Lung (tissue), 12 donors: ENCODE data around the gene DCDC2C. TPM values are rescaled to one million over a fixed set of nuclear protein-coding genes. Genes with fewer than 3 reads are reported as not detected.
"Not testable (repeated sequence)": the region's sequence is repeated elsewhere in the genome, so short reads cannot be mapped to it uniquely, and the experiment has no call there.

Experiments
- ATAC-seq: fragments of 200-7000 bp; cut with Tn5 transposase; one replicate; pipeline ENCODE4 v1.9.1; 2020; ENCODE audit warnings: moderate number of reproducible peaks; ENCODE audit not compliant: insufficient read depth, low FRiP score
- DNase-seq, 3 donors: peaks; one replicate each; pipeline ENCODE4 v3.0.0-alpha.2; 2013 to 2017
- H3K27ac ChIP-seq, 2 donors: one replicate each; pipeline ENCODE4 v1.5.1; 2013; ENCODE audit warnings: mild to moderate bottlenecking in 2 of 2, moderate library complexity in 2 of 2, control low read depth in 1 of 2, inconsistent platforms in 1 of 2, low read depth in 1 of 2, low read length in 1 of 2
- H3K27me3 ChIP-seq, 3 donors: one replicate each; pipeline ENCODE4 v1.5.1; 2013; ENCODE audit warnings: low read length in 2 of 3; ENCODE audit not compliant: control insufficient read depth in 3 of 3, insufficient read depth in 3 of 3
- H3K36me3 ChIP-seq, 4 donors: one replicate each; pipeline ENCODE4 v1.5.1; 2013; ENCODE audit warnings: low read length in 4 of 4, mild to moderate bottlenecking in 1 of 4, moderate library complexity in 1 of 4; ENCODE audit not compliant: control insufficient read depth in 4 of 4, insufficient read depth in 4 of 4
- H3K4me1 ChIP-seq, 5 donors: one replicate each; pipeline ENCODE4 v1.5.1; 2013; ENCODE audit warnings: low read length in 5 of 5, mild to moderate bottlenecking in 2 of 5, moderate library complexity in 1 of 5; ENCODE audit not compliant: control insufficient read depth in 5 of 5, insufficient read depth in 5 of 5
- H3K4me3 ChIP-seq: one replicate; pipeline ENCODE4 v1.5.1; 2013; ENCODE audit warnings: mild to moderate bottlenecking, control low read depth, moderate library complexity
- H3K9ac ChIP-seq, 2 donors: one replicate each; pipeline ENCODE4 v1.5.1; 2013; ENCODE audit warnings: low read length in 2 of 2, control low read depth in 1 of 2; ENCODE audit not compliant: insufficient read depth in 1 of 2
- H3K9me3 ChIP-seq, 4 donors: one replicate each; pipeline ENCODE4 v1.5.1; 2013; ENCODE audit warnings: low read length in 3 of 4, mild to moderate bottlenecking in 1 of 4, moderate library complexity in 1 of 4; ENCODE audit not compliant: control insufficient read depth in 4 of 4, insufficient read depth in 3 of 4
- CTCF ChIP-seq: IDR thresholded peaks from 2 replicates; pipeline ENCODE4 v1.5.1; 2012; ENCODE audit warnings: mild to moderate bottlenecking; ENCODE audit errors: control extremely low read depth, extremely low read depth
- WGBS, 2 donors: extraction: QIAGEN DNeasy Blood & Tissue Kit; methylation state at CpG; one replicate each; pipeline ENCODE4 v1.1.7; 2013; 5-methylcytosine and 5-hydroxymethylcytosine counted together
- polyA plus RNA-seq, 2 donors: library from polyadenylated mRNA; stranded (reverse); fragments of 200-250 nt; gene quantifications; one replicate each; pipeline ENCODE4 v1.2.1, GENCODE V29; 2013
- total RNA-seq, 2 donors: library from RNA; depleted of rRNA in 1 of 2; stranded (reverse); fragments of >200 nt in 1 of 2; gene quantifications; one replicate each; pipeline ENCODE4 v1.2.1, GENCODE V29; 2014 to 2021
- donor health status: control.
- donor health status: control.
- donor health status: Bipolar disorder and iron deficiency.
- donor health status: healthy.
- donor health status: DM: yes; HTN: yes; CAD: no.

Gene DCDC2C
- total and polyA plus RNA-seq, 4 donors = 0.37 TPM; not detected in 3

GRCh38 chr2:3659447-3660432 lies 43.6 kb upstream of the DCDC2C start:
- Histone ChIP-seq H3K4me3 (no peak overlapping the region), H3K27me3 (no peaks in the 10 kb centered on the region), H3K27ac (peak overlapping the region in 1 of 2 donors; percentile 16), H3K4me1 (peaks cover 0 to 30% (median 6%) of the 10 kb centered on the region in 5 donors), H3K9me3 (no peaks in the 10 kb centered on the region), H3K36me3 (no peaks in the 10 kb centered on the region), H3K9ac (peak overlapping the region in 1 of 2 donors; percentile 30)
- TF ChIP-seq CTCF = no peak
- ATAC-seq = no peak
- WGBS, 2 donors = 73 to 76% methylated on average over 26 of the region's 26 CpGs
- DNase-seq = peak; percentile 74 to 87 (median 75)

- not testable (repeated sequence) for H3K27ac ChIP-seq, H3K27me3 ChIP-seq, H3K9me3 ChIP-seq, H3K4me3 ChIP-seq, DNase-seq, ATAC-seq, H3K9ac ChIP-seq, H3K36me3 ChIP-seq
- H3K4me1 ChIP-seq = peaks cover 0 to 30% (median 6%) of the 10 kb centered on the region in 5 donors
- WGBS, 2 donors = 87 to 91% methylated on average over 7 of the region's 7 CpGs
These were observed 42.7 kb upstream of the DCDC2C start for GRCh38 chr2:3660640-3661039.

- WGBS, 2 donors = 95 to 99% methylated on average over 3 of the region's 3 CpGs
- ATAC-seq = no peak
- H3K36me3 ChIP-seq = no peaks in the 10 kb centered on the region
- H3K9ac ChIP-seq = no peak overlapping the region
- H3K4me1 ChIP-seq = peaks cover 0 to 29% (median 6%) of the 10 kb centered on the region in 5 donors
- H3K4me3 ChIP-seq = no peak overlapping the region
- DNase-seq = no peak
- TF ChIP-seq CTCF = no peak
- H3K9me3 ChIP-seq = no peaks in the 10 kb centered on the region
- no peaks in the 10 kb centered on the region for H3K27me3 ChIP-seq
- no peak overlapping the region for H3K27ac ChIP-seq
These were observed 42.2 kb upstream of the DCDC2C start for GRCh38 chr2:3661149-3661660.

- DNase-seq (no peak), ATAC-seq (no peak)
- TF ChIP-seq CTCF = no peak
- Histone ChIP-seq H3K36me3 (no peaks in the 10 kb centered on the region), H3K27me3 (peaks cover 0 to 2% (median 0%) of the 10 kb centered on the region in 3 donors), H3K9me3 (no peaks in the 10 kb centered on the region), H3K27ac (no peak overlapping the region), H3K4me3 (no peak overlapping the region), H3K4me1 (peaks cover 0 to 22% (median 6%) of the 10 kb centered on the region in 5 donors), H3K9ac (no peak overlapping the region)
- WGBS, 2 donors = 80 to 86% methylated on average over 6 of the region's 6 CpGs
These were observed 41.1 kb upstream of the DCDC2C start for GRCh38 chr2:3662239-3662638.
